NOMO-1 (cell line): Measurements from ENCODE around the gene ANKRD11.
"Not testable (repeated sequence)": the region's sequence is repeated elsewhere in the genome, so short reads cannot be mapped to it uniquely, and the experiment has no call there.

Experiments
- DNase-seq, 2 experiments: peaks; one replicate each; lab custom pipeline; 2025; ENCODE audit not compliant: unreplicated experiment in 2 of 2; lab: John Stamatoyannopoulos, UW

The ANKRD11 gene

GRCh38 chr16:89410322-89410721 lies 80.0 kb downstream of the ANKRD11 start:
- no peak for DNase-seq

GRCh38 chr16:89409161-89409711 lies 81.1 kb downstream of the ANKRD11 start:
- DNase-seq, result no peak

DNA sequence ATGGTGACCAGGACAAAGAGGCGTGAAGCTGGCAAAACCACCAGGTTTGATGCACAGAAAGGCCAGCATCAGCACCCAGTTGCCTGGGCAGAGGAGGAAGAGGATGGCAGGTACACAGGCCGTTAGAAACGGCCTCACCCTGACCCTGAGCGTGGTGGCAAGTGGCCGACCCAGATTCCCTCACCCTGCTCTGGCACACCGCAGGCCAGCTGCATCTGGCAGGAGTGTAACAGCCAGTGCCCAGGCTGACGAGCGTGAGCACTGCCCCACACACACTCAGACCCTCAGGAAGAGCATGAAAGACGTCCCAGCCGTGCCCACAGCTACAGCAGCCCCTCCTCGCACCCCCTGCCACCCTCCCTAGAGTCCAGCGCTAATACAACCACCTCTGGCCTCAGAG lies 82.0 kb downstream of the ANKRD11 start:
- DNase-seq, result no peak

DNA sequence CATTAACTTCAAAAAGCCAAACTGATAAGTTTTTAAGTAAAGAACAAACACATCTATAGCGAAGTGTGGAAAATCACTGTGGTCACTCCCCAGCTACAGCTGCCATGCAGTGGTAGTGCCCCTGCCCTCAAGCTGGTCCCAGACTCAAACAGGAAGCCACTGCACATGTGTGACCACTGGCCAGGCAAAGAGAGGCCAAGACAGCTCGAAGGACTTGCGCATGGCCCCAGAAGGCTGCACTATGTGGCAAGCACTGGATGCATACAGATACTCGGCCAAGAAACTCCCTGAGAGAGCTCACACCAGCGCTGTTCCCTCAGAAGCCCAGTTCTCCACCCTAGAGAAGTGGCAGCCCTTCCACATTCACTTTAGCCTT lies 82.4 kb downstream of the ANKRD11 start:
- DNase-seq, result no peak

- peak in 1 of 2 experiments; percentile 9 for DNase-seq
These were observed 83.0 kb downstream of the ANKRD11 start for GRCh38 chr16:89407282-89407924.

DNA sequence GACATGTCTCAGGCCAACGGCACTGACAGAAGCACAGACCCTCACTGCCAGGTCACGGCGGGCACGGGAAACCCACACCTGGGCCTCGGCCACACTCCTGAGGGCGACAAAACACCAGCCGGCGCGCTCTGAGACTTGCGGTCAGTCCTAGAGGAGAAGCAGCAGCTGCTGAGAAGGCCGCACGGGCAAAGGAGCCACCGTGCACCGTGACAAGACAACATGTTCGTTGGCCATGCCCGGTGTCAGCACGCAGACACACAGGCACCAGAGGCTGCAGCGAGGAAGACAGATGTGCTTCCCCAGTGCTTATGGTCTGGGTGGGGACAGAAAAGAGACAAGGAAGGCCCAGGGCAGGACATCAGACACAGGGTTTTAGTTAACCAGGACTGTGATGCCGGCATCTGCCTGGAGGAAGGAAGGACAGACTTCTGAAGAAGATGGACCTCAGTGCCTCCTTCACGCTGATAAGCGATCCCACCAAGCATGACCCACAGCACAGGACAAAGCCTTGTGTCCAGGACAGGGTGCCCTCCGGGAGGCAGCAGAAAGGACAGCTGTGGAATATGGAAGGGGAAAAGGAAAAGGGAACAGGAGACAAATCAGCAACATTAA lies 84.0 kb downstream of the ANKRD11 start:
- DNase-seq, result no peak

- DNase-seq, result no peak
These were observed 85.8 kb downstream of the ANKRD11 start for GRCh38 chr16:89404561-89404960.

DNA sequence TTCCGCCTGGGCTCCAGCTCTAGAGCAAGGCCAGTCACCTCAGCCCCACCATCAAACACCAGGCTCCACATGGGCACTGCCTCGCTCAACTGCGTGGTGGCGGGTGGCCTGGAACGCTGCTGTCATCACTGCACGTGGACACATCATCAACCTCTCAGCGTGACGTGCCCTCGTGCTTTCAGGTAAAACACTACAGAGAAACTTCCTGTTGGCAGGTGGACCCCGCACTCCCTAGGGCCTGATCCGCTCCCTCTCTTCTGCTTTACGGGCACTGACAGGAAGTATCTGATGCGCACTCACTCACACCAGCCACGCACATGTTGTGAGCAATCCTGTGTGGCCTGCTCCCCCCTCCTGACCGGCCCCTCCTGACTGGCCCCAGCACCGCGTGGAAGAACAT lies 87.4 kb downstream of the ANKRD11 start:
- DNase-seq, result no peak

GRCh38 chr16:89401641-89402445 lies 88.5 kb downstream of the ANKRD11 start:
- no peak for DNase-seq

GRCh38 chr16:89401205-89401604 lies 89.2 kb downstream of the ANKRD11 start:
- DNase-seq, result no peak

- no peak for DNase-seq
These were observed 89.6 kb downstream of the ANKRD11 start for GRCh38 chr16:89400740-89401139.

DNA sequence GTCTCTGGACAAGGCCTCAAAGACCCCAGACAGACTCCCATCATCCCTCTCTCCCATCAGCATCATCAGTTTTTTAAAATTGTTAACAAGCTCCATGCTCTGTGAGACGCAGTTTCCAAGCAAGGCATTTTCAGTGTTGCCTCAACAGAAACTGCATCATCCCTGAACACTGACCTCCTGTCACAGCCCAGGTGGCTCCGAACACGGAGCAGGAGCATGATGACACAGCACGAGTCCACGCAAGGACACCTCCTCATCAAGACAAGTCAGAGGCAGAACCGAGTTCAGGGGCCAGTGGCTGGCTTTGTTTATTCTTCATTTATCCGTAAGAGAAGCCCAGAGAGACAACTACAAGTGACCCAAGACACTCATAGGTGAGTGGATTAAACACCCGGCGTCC lies 91.4 kb downstream of the ANKRD11 start:
- DNase-seq, result no peak

- DNase-seq, result no peak
These were observed 93.0 kb downstream of the ANKRD11 start for GRCh38 chr16:89397331-89397861.

DNA sequence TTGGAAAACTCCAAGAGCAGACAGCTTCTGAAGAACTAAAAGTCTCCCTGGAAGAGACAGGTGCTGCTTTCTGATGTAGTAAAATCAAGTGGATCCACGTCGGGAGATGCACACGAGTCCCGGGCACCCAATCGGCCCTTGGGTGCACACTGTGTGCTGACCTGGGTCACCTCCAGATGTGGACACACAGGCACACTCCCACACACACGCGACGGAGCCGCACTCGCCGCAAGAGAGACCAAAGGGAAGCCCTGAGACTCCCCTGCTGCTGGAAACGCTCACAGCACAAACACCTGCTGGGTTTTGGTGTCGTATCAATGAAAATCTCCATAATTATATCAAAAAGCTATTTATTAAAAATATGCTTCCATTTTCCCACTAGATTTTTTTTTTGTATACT lies 94.2 kb downstream of the ANKRD11 start:
- no peak for DNase-seq

DNA sequence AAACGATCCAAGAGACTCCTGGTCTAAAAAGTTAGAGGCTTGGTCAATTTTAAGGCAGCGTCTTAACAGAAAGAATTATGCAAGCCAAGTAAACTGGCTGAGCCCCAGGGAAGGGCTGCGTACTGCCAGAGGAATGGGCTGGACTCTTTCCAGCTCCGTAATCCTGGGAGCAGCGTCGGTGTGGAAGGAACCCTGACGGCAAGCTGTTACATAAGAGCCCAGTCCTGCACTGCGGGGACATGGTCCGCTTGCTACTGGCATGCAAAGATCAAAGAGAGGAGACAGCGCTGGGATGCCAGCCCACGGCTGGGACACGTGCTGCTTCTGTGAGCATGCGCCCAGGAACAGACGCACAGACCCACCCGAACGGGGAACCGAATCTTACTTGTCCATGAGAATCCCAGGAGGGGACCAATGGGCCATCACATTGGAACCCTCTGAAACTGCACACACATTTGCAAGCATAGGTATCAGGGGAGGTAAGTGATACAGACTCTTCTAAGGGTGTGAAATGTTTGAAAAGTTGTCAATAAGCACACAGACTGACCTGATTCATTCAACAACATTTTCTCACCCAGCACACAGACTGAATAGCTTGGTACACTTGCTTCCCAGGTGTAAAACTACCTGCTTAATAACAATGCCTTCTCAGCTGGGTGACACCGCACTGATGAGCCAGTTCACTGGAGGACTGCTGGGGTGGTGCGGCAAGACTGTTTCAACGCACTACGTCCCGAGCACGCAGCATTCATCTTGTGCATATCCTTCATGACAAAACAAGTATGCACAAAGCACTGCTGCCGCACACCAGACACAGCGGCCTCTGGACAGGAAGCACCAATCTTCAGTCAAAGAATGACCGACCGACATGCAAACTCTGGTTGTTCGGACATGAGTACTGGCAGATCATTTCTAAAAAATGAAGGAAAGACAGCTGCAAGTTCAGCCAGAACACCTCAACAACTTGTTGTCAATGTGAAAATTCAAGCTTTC lies 94.9 kb downstream of the ANKRD11 start:
- no peak for DNase-seq

- no peak for DNase-seq
These were observed 96.5 kb downstream of the ANKRD11 start for GRCh38 chr16:89393738-89394406.

DNA sequence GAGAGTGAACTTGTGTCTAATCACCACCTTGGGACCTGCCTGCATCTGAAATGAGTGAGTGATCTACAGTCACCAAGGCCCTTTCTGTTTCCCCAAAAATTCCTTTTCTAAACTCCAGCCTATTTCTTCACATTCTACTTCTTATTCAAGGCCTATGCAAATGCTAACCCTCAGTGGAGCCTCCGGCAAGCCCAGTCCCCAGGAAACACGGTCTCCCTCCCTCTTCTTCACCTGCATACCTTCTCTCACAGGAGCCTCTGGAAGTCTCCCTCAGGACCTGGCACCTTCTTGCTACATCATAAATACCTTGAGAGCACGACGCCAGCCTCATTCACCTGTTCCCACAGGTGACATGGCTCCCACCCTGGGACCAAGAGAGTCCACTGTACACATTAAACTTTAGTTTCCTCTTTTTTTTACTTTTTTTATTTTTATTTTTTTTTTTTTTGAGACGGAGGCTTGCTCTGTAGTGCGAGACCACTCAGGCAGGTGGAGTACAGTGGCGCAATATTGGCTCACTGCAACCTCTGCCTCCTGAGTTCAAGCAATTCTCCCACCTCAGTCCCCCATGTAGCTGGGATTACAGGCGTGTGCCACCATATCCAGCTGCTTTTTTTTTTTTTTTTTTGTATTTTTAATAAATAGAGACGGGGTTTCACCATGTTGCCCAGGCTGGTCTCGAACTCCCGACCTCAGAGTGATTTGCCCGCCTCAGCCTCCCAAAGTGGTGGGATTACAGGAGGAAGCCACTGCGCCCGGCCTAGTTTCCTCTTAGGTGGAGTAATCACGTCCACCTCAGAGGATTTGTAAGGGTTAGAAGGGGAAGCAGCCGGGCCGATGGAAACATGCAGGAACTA lies 97.3 kb downstream of the ANKRD11 start:
- DNase-seq, result no peak

- DNase-seq, result not testable (repeated sequence)
These were observed 100.2 kb downstream of the ANKRD11 start for GRCh38 chr16:89390224-89390583.
